GM23248 (cell line): Measurements from ENCODE around the gene FUT1.
"Not testable (repeated sequence)": the region's sequence is repeated elsewhere in the genome, so short reads cannot be mapped to it uniquely, and the experiment has no call there.

Experiments used
- EZH2 ChIP-seq: fragments of 200-600 bp; sonication (generic); IDR thresholded peaks from 2 replicates; pipeline ENCODE4 v1.6.1; 2018; ENCODE audit warnings: antibody characterized with exemption, mild to moderate bottlenecking; ENCODE audit not compliant: insufficient read depth, poor library complexity, severe bottlenecking
- EZH2phosphoT487 ChIP-seq: fragments of 200-600 bp; sonication (generic); IDR thresholded peaks from 2 replicates; pipeline ENCODE4 v1.6.1; 2018; ENCODE audit warnings: antibody characterized with exemption, moderate library complexity, mild to moderate bottlenecking, low read depth; ENCODE audit not compliant: insufficient read depth

- not testable (repeated sequence) for TF ChIP-seq EZH2phosphoT487, EZH2
These were observed 34.0 kb upstream of the FUT1 start for GRCh38 chr19:48786422-48786821.
